Neuronal stem cell (in vitro differentiated cells): ENCODE data around the gene URB2.

Source experiments
- DNase-seq: peaks from one replicate; pipeline ENCODE4 v3.0.0-alpha.2; 2013; ENCODE audit warnings: low spot score
- H2AFZ ChIP-seq: one replicate; pipeline ENCODE4 v1.6.1; 2013; ENCODE audit warnings: mild to moderate bottlenecking, low read length, inconsistent platforms
- H2AK5ac ChIP-seq: 2 replicates; pipeline ENCODE4 v1.6.1; 2013; ENCODE audit warnings: low read depth, mild to moderate bottlenecking, inconsistent platforms, low read length, moderate library complexity, mixed read lengths
- H2BK120ac ChIP-seq: 2 replicates; pipeline ENCODE4 v1.6.1; 2013; ENCODE audit warnings: low read depth, mild to moderate bottlenecking, inconsistent platforms, low read length, moderate library complexity, mixed read lengths
- H2BK12ac ChIP-seq: one replicate; pipeline ENCODE4 v1.6.1; 2013; ENCODE audit warnings: low read length, inconsistent platforms
- H2BK15ac ChIP-seq: 2 replicates; pipeline ENCODE4 v1.6.1; 2013; ENCODE audit warnings: mild to moderate bottlenecking, low read length, inconsistent platforms, mixed read lengths
- H2BK5ac ChIP-seq: one replicate; pipeline ENCODE4 v1.6.1; 2013; ENCODE audit warnings: inconsistent platforms, mild to moderate bottlenecking, low read length, moderate library complexity
- H3K14ac ChIP-seq: one replicate; pipeline ENCODE4 v1.6.1; 2013; ENCODE audit warnings: low read length, inconsistent platforms
- H3K18ac ChIP-seq: 2 replicates; pipeline ENCODE4 v1.6.1; 2013; ENCODE audit warnings: low read length, inconsistent platforms
- H3K23ac ChIP-seq: 2 replicates; pipeline ENCODE4 v1.6.1; 2013; ENCODE audit warnings: low read depth, mild to moderate bottlenecking, mixed read lengths, low read length, inconsistent platforms; ENCODE audit not compliant: poor library complexity
- H3K27ac ChIP-seq: replicated peaks from 3 replicates; pipeline ENCODE4 v1.5.1; 2013; ENCODE audit warnings: low read length, inconsistent platforms
- H3K27me3 ChIP-seq, 3 experiments: 2 replicates each; pipeline ENCODE4 v1.6.1; 2013; ENCODE audit warnings: low read length in 3 of 3, mild to moderate bottlenecking in 2 of 3, inconsistent platforms in 1 of 3, low read depth in 1 of 3, mixed read lengths in 1 of 3, moderate library complexity in 1 of 3; ENCODE audit not compliant: control insufficient read depth in 3 of 3, insufficient read depth in 3 of 3
- H3K36me3 ChIP-seq, 2 donors: replicated peaks in 1 of 2; 2 replicates each; pipeline ENCODE4 v1.6.1; 2013; ENCODE audit warnings: low read length in 2 of 2; ENCODE audit not compliant: control insufficient read depth in 2 of 2, insufficient read depth in 2 of 2
- H3K4ac ChIP-seq: 2 replicates; pipeline ENCODE4 v1.6.1; 2013; ENCODE audit warnings: inconsistent platforms, mild to moderate bottlenecking, low read length, moderate library complexity
- H3K4me1 ChIP-seq, 2 donors: 1 replicate in 1 of 2; 2 replicates in 1 of 2; pipeline ENCODE4 v1.6.1; 2013; ENCODE audit warnings: low read length in 2 of 2, low read depth in 1 of 2; ENCODE audit not compliant: control insufficient read depth in 2 of 2, insufficient read depth in 1 of 2
- H3K4me2 ChIP-seq: one replicate; pipeline ENCODE4 v1.6.1; 2013; ENCODE audit warnings: mild to moderate bottlenecking, low read length, inconsistent platforms; ENCODE audit not compliant: insufficient read depth, poor library complexity, severe bottlenecking
- H3K4me3 ChIP-seq, 2 donors: 2 replicates each; pipeline ENCODE4 v1.5.1; 2013; ENCODE audit warnings: low read length in 2 of 2, mild to moderate bottlenecking in 2 of 2, inconsistent platforms in 1 of 2, moderate library complexity in 1 of 2
- H3K79me1 ChIP-seq: one replicate; pipeline ENCODE4 v1.6.1; 2013; ENCODE audit warnings: low read depth, mild to moderate bottlenecking, inconsistent platforms, low read length, moderate library complexity
- H3K9ac ChIP-seq: one replicate; pipeline ENCODE4 v1.6.1; 2013; ENCODE audit warnings: mild to moderate bottlenecking, low read depth, low read length, inconsistent platforms; ENCODE audit not compliant: poor library complexity
- H3K9me3 ChIP-seq, 2 donors: replicated peaks in 1 of 2; 2 replicates each; pipeline versions ENCODE3 to v1.6.1; 2013; ENCODE audit warnings: low read length in 2 of 2, mild to moderate bottlenecking in 2 of 2, inconsistent platforms in 1 of 2, low read depth in 1 of 2, mixed read lengths in 1 of 2, moderate library complexity in 1 of 2; ENCODE audit not compliant: control insufficient read depth in 2 of 2, insufficient read depth in 1 of 2
- H4K8ac ChIP-seq: one replicate; pipeline ENCODE4 v1.6.1; 2013; ENCODE audit warnings: low read depth, mild to moderate bottlenecking, inconsistent platforms, low read length, moderate library complexity
- H4K91ac ChIP-seq: one replicate; pipeline ENCODE4 v1.6.1; 2013; ENCODE audit warnings: low read length, low read depth, mild to moderate bottlenecking, inconsistent platforms; ENCODE audit not compliant: poor library complexity
- WGBS, 2 donors: extraction: QIAGEN DNeasy Blood & Tissue Kit; methylation state at CpG; one replicate each; pipeline ENCODE4 v1.1.7; 2013; ENCODE audit warnings: missing lambda C conversion rate in 2 of 2, mixed read lengths in 1 of 2; ENCODE audit not compliant: insufficient read length in 2 of 2, insufficient replicate concordance in 1 of 2; ENCODE audit errors: extremely low coverage in 2 of 2; 5-methylcytosine and 5-hydroxymethylcytosine counted together

URB2 gene

GRCh38 chr1:229596925-229597699, 28.9 kb upstream of the URB2 start:
- Histone ChIP-seq H3K27ac (no peak overlapping the region), H3K23ac (no peak overlapping the region), H3K4ac (no peak overlapping the region), H3K9ac (no peak overlapping the region), H3K18ac (no peak overlapping the region), H3K4me1 (no peaks in the 10 kb centered on the region), H4K8ac (no peak overlapping the region), H2AK5ac (no peak overlapping the region), H3K79me1 (no peaks in the 10 kb centered on the region), H3K9me3 (no peaks in the 10 kb centered on the region), H3K27me3 (no peaks in the 10 kb centered on the region), H2BK5ac (no peak overlapping the region), H4K91ac (no peak overlapping the region), H3K4me2 (no peak overlapping the region), H2BK12ac (no peak overlapping the region), H3K14ac (no peak overlapping the region), H3K36me3 (peaks cover 17 to 82% of the 10 kb centered on the region in 2 donors), H2BK15ac (no peak overlapping the region), H3K4me3 (no peak overlapping the region), H2BK120ac (no peak overlapping the region), H2AFZ (no peak overlapping the region)
- no CpG with 5 or more reads among the region's 7 CpGs for WGBS, 2 donors
- no peak for DNase-seq

GRCh38 chr1:229597877-229598276, 28.2 kb upstream of the URB2 start:
- Histone ChIP-seq H3K14ac (no peak overlapping the region), H2BK5ac (no peak overlapping the region), H3K36me3 (peaks cover 23 to 85% of the 10 kb centered on the region in 2 donors), H2AK5ac (no peak overlapping the region), H3K4me2 (no peak overlapping the region), H3K4ac (no peak overlapping the region), H3K4me1 (no peaks in the 10 kb centered on the region), H3K27me3 (no peaks in the 10 kb centered on the region), H3K27ac (no peak overlapping the region), H2BK120ac (no peak overlapping the region), H3K9ac (no peak overlapping the region), H2BK15ac (no peak overlapping the region), H3K9me3 (no peaks in the 10 kb centered on the region), H2BK12ac (no peak overlapping the region), H4K8ac (no peak overlapping the region), H3K79me1 (peaks cover 2% of the 10 kb centered on the region), H3K23ac (no peak overlapping the region), H4K91ac (no peak overlapping the region), H2AFZ (no peak overlapping the region), H3K18ac (no peak overlapping the region), H3K4me3 (no peak overlapping the region)
- no CpG with 5 or more reads among the region's 3 CpGs for WGBS, 2 donors
- DNase-seq: no peak

DNA sequence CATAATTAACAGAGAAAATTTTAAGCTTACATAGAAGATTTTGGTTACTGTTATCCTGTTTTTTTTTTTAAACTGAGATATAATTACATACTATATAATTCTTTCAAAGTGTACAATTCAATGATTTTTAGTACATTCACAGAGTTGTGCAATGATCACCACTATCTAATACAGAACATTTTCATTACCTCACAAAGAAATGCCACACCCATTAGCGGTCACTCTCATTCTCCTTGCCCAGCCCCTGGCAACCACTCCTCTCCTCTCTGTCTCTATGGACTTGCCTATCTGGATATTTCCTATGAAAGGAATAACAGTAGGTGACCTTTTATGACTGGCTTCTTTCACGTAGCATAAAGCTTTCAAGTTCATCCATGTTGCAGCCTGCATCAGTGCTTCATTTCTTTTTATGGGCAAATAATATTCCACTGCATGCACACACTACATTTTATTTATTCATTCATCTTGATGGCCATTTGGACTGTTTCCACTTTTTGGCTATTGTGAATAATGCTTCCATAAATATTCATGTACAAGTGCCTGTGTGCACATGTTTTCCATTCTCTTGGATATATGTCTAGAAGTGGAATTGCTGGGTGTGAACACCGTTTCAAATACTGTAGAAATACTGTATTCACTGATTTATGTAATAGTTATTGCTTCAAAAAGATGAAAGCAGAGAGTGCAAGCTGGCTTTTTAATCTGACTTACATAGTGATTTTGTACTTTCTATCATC, 26.7 kb upstream of the URB2 start:
- Histone ChIP-seq H3K27me3 (no peaks in the 10 kb centered on the region), H3K79me1 (peaks cover 2% of the 10 kb centered on the region), H3K4me3 (no peak overlapping the region), H3K4ac (no peak overlapping the region), H2AK5ac (no peak overlapping the region), H2BK12ac (no peak overlapping the region), H3K23ac (no peak overlapping the region), H3K36me3 (peaks cover 20 to 86% of the 10 kb centered on the region in 2 donors), H3K14ac (no peak overlapping the region), H3K27ac (no peak overlapping the region), H2AFZ (no peak overlapping the region), H3K4me1 (no peaks in the 10 kb centered on the region), H2BK15ac (no peak overlapping the region), H3K9ac (no peak overlapping the region), H3K9me3 (no peaks in the 10 kb centered on the region), H3K4me2 (no peak overlapping the region), H2BK120ac (no peak overlapping the region), H4K91ac (no peak overlapping the region), H3K18ac (no peak overlapping the region), H2BK5ac (no peak overlapping the region), H4K8ac (no peak overlapping the region)
- no CpG with 5 or more reads among the region's 3 CpGs for WGBS, 2 donors
- no peak for DNase-seq

DNA sequence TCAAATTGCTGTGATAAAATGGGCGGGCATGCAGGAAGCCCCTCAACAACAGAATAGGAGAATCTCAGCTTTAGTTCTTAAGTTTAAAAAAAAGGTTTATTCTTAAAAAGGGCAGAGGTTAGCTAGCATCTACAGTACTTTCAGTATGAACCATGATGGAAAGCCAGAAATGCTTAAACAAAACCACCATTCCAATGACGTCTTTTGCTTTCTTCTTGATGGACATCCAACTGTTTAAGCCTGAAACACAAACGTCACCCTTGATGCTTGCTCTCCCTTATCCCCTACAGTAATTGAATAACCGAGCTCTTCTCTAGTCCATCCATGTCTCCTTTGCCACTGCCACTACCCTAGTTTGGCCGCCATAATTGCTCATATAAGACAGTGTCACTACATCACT, 25.8 kb upstream of the URB2 start:
- DNase-seq: no peak
- Histone ChIP-seq H4K91ac (no peak overlapping the region), H3K14ac (no peak overlapping the region), H3K79me1 (peaks cover 2% of the 10 kb centered on the region), H2BK120ac (no peak overlapping the region), H3K27ac (no peak overlapping the region), H3K4ac (no peak overlapping the region), H3K27me3 (no peaks in the 10 kb centered on the region), H3K18ac (no peak overlapping the region), H2AFZ (no peak overlapping the region), H2BK12ac (no peak overlapping the region), H3K4me1 (no peaks in the 10 kb centered on the region), H3K4me2 (no peak overlapping the region), H2BK15ac (no peak overlapping the region), H3K36me3 (peaks cover 16 to 85% of the 10 kb centered on the region in 2 donors), H2BK5ac (no peak overlapping the region), H3K9me3 (no peaks in the 10 kb centered on the region), H4K8ac (no peak overlapping the region), H3K9ac (no peak overlapping the region), H3K4me3 (no peak overlapping the region), H2AK5ac (no peak overlapping the region), H3K23ac (no peak overlapping the region)
- WGBS, 2 donors: no CpG with 5 or more reads among the region's 5 CpGs
